ENCODE measurements around the gene ZNF138. TPM values are rescaled to one million over a fixed set of nuclear protein-coding genes. Genes with fewer than 3 reads are reported as not detected.

The ZNF138 gene
- total and polyA plus RNA-seq, 2 experiments from 2014 or later = 48.7 to 68.4 TPM

GRCh38 chr7:64793106-64793755 is 997 bp upstream of the ZNF138 start (continued):
- no peak for TF ChIP-seq ZNF462 (CRISPR knock-in tag; IDR thresholded peaks at IDR 0.05)
- TF ChIP-seq CTCF (conservative IDR thresholded peaks at IDR 0.05; ENCODE audit: low read depth in 2 of 2) = no peak
- TF ChIP-seq, protein P1, sequence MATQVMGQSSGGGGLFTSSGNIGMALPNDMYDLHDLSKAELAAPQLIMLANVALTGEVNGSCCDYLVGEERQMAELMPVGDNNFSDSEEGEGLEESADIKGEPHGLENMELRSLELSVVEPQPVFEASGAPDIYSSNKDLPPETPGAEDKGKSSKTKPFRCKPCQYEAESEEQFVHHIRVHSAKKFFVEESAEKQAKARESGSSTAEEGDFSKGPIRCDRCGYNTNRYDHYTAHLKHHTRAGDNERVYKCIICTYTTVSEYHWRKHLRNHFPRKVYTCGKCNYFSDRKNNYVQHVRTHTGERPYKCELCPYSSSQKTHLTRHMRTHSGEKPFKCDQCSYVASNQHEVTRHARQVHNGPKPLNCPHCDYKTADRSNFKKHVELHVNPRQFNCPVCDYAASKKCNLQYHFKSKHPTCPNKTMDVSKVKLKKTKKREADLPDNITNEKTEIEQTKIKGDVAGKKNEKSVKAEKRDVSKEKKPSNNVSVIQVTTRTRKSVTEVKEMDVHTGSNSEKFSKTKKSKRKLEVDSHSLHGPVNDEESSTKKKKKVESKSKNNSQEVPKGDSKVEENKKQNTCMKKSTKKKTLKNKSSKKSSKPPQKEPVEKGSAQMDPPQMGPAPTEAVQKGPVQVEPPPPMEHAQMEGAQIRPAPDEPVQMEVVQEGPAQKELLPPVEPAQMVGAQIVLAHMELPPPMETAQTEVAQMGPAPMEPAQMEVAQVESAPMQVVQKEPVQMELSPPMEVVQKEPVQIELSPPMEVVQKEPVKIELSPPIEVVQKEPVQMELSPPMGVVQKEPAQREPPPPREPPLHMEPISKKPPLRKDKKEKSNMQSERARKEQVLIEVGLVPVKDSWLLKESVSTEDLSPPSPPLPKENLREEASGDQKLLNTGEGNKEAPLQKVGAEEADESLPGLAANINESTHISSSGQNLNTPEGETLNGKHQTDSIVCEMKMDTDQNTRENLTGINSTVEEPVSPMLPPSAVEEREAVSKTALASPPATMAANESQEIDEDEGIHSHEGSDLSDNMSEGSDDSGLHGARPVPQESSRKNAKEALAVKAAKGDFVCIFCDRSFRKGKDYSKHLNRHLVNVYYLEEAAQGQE (IDR thresholded peaks at IDR 0.05; ENCODE audit: unreplicated experiment) = no peak
- no peak for TF ChIP-seq NANOG (IDR thresholded peaks at IDR 0.05; ENCODE audit: borderline replicate concordance)
- TF ChIP-seq POLR2AphosphoS5 (IDR thresholded peaks at IDR 0.05; ENCODE audit: low read depth) = no peak
- no peak for TF ChIP-seq ZNF331 (CRISPR knock-in tag; IDR thresholded peaks at IDR 0.05; ENCODE audit: low read depth)
- TF ChIP-seq STAT1 (IDR thresholded peaks at IDR 0.05; ENCODE audit: unreplicated experiment) = no peak
- no peak for TF ChIP-seq CREB1 (CRISPR knock-in tag; IDR thresholded peaks at IDR 0.05; ENCODE audit: low read depth)
- TF ChIP-seq JUNB (IDR thresholded peaks at IDR 0.05; ENCODE audit: unreplicated experiment) = no peak
- TF ChIP-seq ZNF114 (CRISPR knock-in tag; IDR thresholded peaks at IDR 0.05) = no peak

Data from GM23338 (cell line).